GM12878 (cell line): Measurements from ENCODE around the gene MLPH. TPM values are rescaled to one million over a fixed set of nuclear protein-coding genes. Genes with fewer than 3 reads are reported as not detected.

Experiments
- ATAC-seq: fragments of 200-7000 bp; cut with Tn5 transposase; 3 replicates; pipeline ENCODE4 v1.9.1; 2020; ENCODE audit warnings: mild to moderate bottlenecking, moderate library complexity
- BruUV-seq: library from RNA; stranded (reverse); fragments of 400-500 nt; replicated peaks from 2 replicates; lab custom pipeline; 2021; lab: Mats Ljungman, UMichigan
- CTCF ChIA-PET: fragments of 300-600 bp; sonication (Branson Sonifier 250); formaldehyde crosslinking; extraction: SDS; loops from one replicate; lab custom pipeline; 2021; ENCODE audit warnings: inconsistent platforms; lab: Yijun Ruan, JAX
- POLR2A ChIA-PET: fragments of 350-600 bp; formaldehyde crosslinking; extraction: SDS; loops from one replicate; lab custom pipeline; 2021; ENCODE audit warnings: inconsistent platforms; lab: Charles Lee
- RAD21 ChIA-PET: fragments of 300-600 bp; sonication (Branson Sonifier 250); formaldehyde crosslinking; loops from one replicate; lab custom pipeline; 2023; ENCODE audit warnings: antibody characterized with exemption; ENCODE audit not compliant: unreplicated experiment; lab: Charles Lee
- SMC1A ChIA-PET: fragments of 300-600 bp; sonication (Branson Sonifier 250); formaldehyde crosslinking; loops from one replicate; lab custom pipeline; 2023; ENCODE audit not compliant: unreplicated experiment, uncharacterized antibody; lab: Charles Lee
- DNase-seq: peaks from one replicate; pipeline ENCODE4 v3.0.0-alpha.2; 2011; ENCODE audit warnings: low read depth, low spot score
- FAIRE-seq: peaks from 3 replicates; lab custom pipeline; 2011; peaks lifted over from hg19 to GRCh38; lab: Jason Lieb, UNC
- H2AFZ ChIP-seq: 2 replicates; pipeline ENCODE4 v1.6.0; 2011; ENCODE audit warnings: low read depth, low read length, control low read depth; ENCODE audit not compliant: control insufficient read depth
- H3K27ac ChIP-seq: 2 replicates; pipeline ENCODE4 v1.5.1; 2011; ENCODE audit warnings: control low read depth; ENCODE audit not compliant: control insufficient read depth, insufficient read depth
- H3K27me3 ChIP-seq, 2 experiments: replicated peaks in 1 of 2; 2 replicates each; pipeline versions ENCODE4 v1.6.0 to v1.6.1; 2011; ENCODE audit warnings: low read length in 1 of 2; ENCODE audit not compliant: control insufficient read depth in 2 of 2, insufficient read depth in 2 of 2
- H3K36me3 ChIP-seq, 2 experiments: 2 replicates each; pipeline ENCODE4 v1.5.1; 2011; ENCODE audit warnings: low read length in 1 of 2; ENCODE audit not compliant: control insufficient read depth in 2 of 2, insufficient read depth in 2 of 2
- H3K4me1 ChIP-seq: 2 replicates; pipeline ENCODE4 v1.6.1; 2011; ENCODE audit warnings: mild to moderate bottlenecking, low read length, moderate library complexity, mixed read lengths; ENCODE audit not compliant: control insufficient read depth, insufficient read depth
- H3K4me2 ChIP-seq: 2 replicates; pipeline ENCODE4 v1.6.0; 2011; ENCODE audit warnings: control low read depth; ENCODE audit not compliant: control insufficient read depth, insufficient read depth
- H3K4me3 ChIP-seq: fragments of 200-600 bp; sonication (generic); 2 replicates; pipeline ENCODE4 v1.5.1; 2016
- H3K79me2 ChIP-seq: 2 replicates; pipeline ENCODE4 v1.6.0; 2011; ENCODE audit warnings: low read length; ENCODE audit not compliant: control insufficient read depth, insufficient read depth
- H3K9ac ChIP-seq: 2 replicates; pipeline ENCODE4 v1.8.0; 2011; ENCODE audit warnings: low read length, control low read depth, mixed read lengths; ENCODE audit not compliant: control insufficient read depth, insufficient read depth
- H3K9me3 ChIP-seq: replicated peaks from 3 replicates; pipeline ENCODE4 v1.5.1; 2011; ENCODE audit warnings: mild to moderate bottlenecking, low read length; ENCODE audit not compliant: control insufficient read depth, insufficient read depth
- H4K20me1 ChIP-seq: 2 replicates; pipeline ENCODE4 v1.6.0; 2011; ENCODE audit not compliant: control insufficient read depth, insufficient read depth
- ATF7 ChIP-seq: fragments of 450-650 bp; IDR thresholded peaks from 2 replicates; pipeline ENCODE4 v1.6.1; 2016; ENCODE audit warnings: low read depth, mild to moderate bottlenecking
- BHLHE40 ChIP-seq, 2 experiments: fragments of 450-650 bp in 1 of 2; IDR thresholded peaks; 2 replicates each; pipeline ENCODE4 v1.6.1; 2011 to 2017; ENCODE audit warnings: low read depth in 2 of 2, borderline replicate concordance in 1 of 2, improper control_type of control experiment in 1 of 2, low read length in 1 of 2, mild to moderate bottlenecking in 1 of 2
- FOS ChIP-seq: IDR thresholded peaks from 3 replicates; pipeline ENCODE4 v1.6.1; 2011; ENCODE audit warnings: borderline replicate concordance; ENCODE audit not compliant: insufficient read length; ENCODE audit errors: extremely low read depth
- FOXK2 ChIP-seq: fragments of 450-650 bp; IDR thresholded peaks from 2 replicates; pipeline ENCODE4 v1.6.1; 2017; ENCODE audit warnings: mild to moderate bottlenecking, moderate library complexity
- HCFC1 ChIP-seq: fragments of 150-350 bp; IDR thresholded peaks from 2 replicates; pipeline ENCODE4 v1.6.1; 2014; ENCODE audit warnings: low read length
- PML ChIP-seq: IDR thresholded peaks from 2 replicates; pipeline ENCODE4 v1.6.1; 2012; ENCODE audit warnings: low read length, inconsistent platforms
- TCF12 ChIP-seq: IDR thresholded peaks from 2 replicates; pipeline ENCODE4 v1.6.1; 2011; ENCODE audit warnings: low read depth, mild to moderate bottlenecking, low read length
- ZBED1 ChIP-seq: IDR thresholded peaks from 2 replicates; pipeline ENCODE4 v1.6.1; 2016; ENCODE audit warnings: borderline replicate concordance
- ZSCAN29 ChIP-seq: fragments of 450-650 bp; IDR thresholded peaks from 2 replicates; pipeline ENCODE4 v1.6.1; 2017; ENCODE audit warnings: mild to moderate bottlenecking, moderate library complexity
- WGBS: methylation state at CpG from one replicate; pipeline ENCODE4 v1.1.6; 2016; ENCODE audit warnings: low lambda C conversion rate; ENCODE audit not compliant: insufficient replicate concordance, insufficient coverage; ENCODE audit errors: missing lambda C conversion rate; 5-methylcytosine and 5-hydroxymethylcytosine counted together
- in situ Hi-C: fragments of 300-500 bp; cut with MboI; formaldehyde crosslinking; loops from 9 replicates; pipeline ENCODE4 v1.14.3; 2018; ENCODE audit warnings: mixed read lengths
- intact Hi-C: fragments of 100-400 bp; cut with micrococcal nuclease; formaldehyde crosslinking; loops from one replicate; pipeline ENCODE4 v1.14.2; 2022; ENCODE audit not compliant: unreplicated experiment
- polyA plus RNA-seq, 11 experiments: library from polyadenylated mRNA; depleted of rRNA in 4 of 11; unstranded in 6 of 11; stranded (reverse) in 5 of 11; fragments of >200 nt; fragmentation: Nextera tagmentation in 4 of 11; fragmentation: Illumina TruSeq in 1 of 11; extraction: Ambion mirVana in 4 of 11; extraction: Trizol in 1 of 11; gene quantifications; 1 replicate in 1 of 11; 2 replicates in 10 of 11; pipeline versions ENCODE4 v1.2.1 to v1.2.3, GENCODE V29; 2011 to 2016; ENCODE audit warnings: inconsistent platforms in 2 of 11, missing spikeins in 2 of 11, low read depth in 1 of 11
- total RNA-seq, 4 experiments: library from RNA; depleted of rRNA in 3 of 4; stranded (reverse); fragments of >200 nt in 3 of 4; fragmentation: Illumina TruSeq in 1 of 4; extraction: Trizol in 1 of 4; gene quantifications; 2 replicates each; pipeline versions ENCODE4 v1.2.1 to v1.2.3, GENCODE V29; 2013 to 2021
- TF ChIP-seq, protein P1 (sequence below): fragments of 450-650 bp; IDR thresholded peaks from 2 replicates; pipeline ENCODE4 v1.6.1; 2016; ENCODE audit warnings: mild to moderate bottlenecking, moderate library complexity, borderline replicate concordance
- TF ChIP-seq, protein P2 (sequence below): fragments of 450-650 bp; IDR thresholded peaks from 2 replicates; pipeline ENCODE4 v1.6.1; 2017; ENCODE audit warnings: mild to moderate bottlenecking, low read depth, inconsistent platforms; ENCODE audit not compliant: poor library complexity, severe bottlenecking

Gene MLPH
- total and polyA plus RNA-seq, 10 of the 15 experiments (the other 5 are each of a cell fraction or from before 2014, with no cell fraction given), result 0.16 to 0.85 TPM; not detected in 8

GRCh38 chr2:237517163-237517562 is 30.1 kb downstream of the MLPH start:
- TF ChIP-seq FOS (no peak), HCFC1 (no peak), BHLHE40 (IDR thresholded peaks at IDR 0.05; ENCODE audit: borderline replicate concordance in 1 of 2, low read depth in 2 of 2, low read length in 1 of 2) (no peak), ZBED1 (no peak), FOXK2 (no peak), ZSCAN29 (no peak), TCF12 (no peak), PML (no peak)
- Histone ChIP-seq H4K20me1 (no peaks in the 10 kb centered on the region), H3K9me3 (no peaks in the 10 kb centered on the region), H2AFZ (no peak overlapping the region), H3K27me3 (no peaks in the 10 kb centered on the region), H3K4me2 (no peak overlapping the region), H3K4me1 (no peaks in the 10 kb centered on the region), H3K4me3 (no peak overlapping the region), H3K36me3 (no peaks in the 10 kb centered on the region), H3K27ac (no peak overlapping the region), H3K9ac (no peak overlapping the region), H3K79me2 (no peaks in the 10 kb centered on the region)
- CTCF ChIA-PET, result interaction anchor here (11.6 kb wide), 1 partner anchor 56 kb away, joined by 364 read pairs; no protein-coding TSS in a partner anchor
- WGBS, result 32% methylated on average over 4 of the region's 4 CpGs
- RAD21 ChIA-PET, result no interaction called here
- no TSS peak for BruUV-seq
- FAIRE-seq, result no peak
- intact Hi-C loops, result loop anchor here (10.0 kb wide), 1 partner anchor 228 kb away; no protein-coding TSS in a partner anchor
- in situ Hi-C loops, result no loop called here
- DNase-seq, result no peak
- SMC1A ChIA-PET, result interaction anchor here (10.5 kb wide), 1 partner anchor 56 kb away, joined by 190 read pairs; no protein-coding TSS in a partner anchor
- POLR2A ChIA-PET, result no interaction called here
- ATAC-seq, result no peak

GRCh38 chr2:237517990-237518389 is 30.9 kb downstream of the MLPH start:
- RAD21 ChIA-PET, result no interaction called here
- Histone ChIP-seq H3K9me3 (no peaks in the 10 kb centered on the region), H4K20me1 (no peaks in the 10 kb centered on the region), H3K4me1 (no peaks in the 10 kb centered on the region), H3K79me2 (no peaks in the 10 kb centered on the region), H3K36me3 (no peaks in the 10 kb centered on the region), H3K27me3 (no peaks in the 10 kb centered on the region), H3K4me2 (no peak overlapping the region), H3K9ac (no peak overlapping the region), H3K27ac (no peak overlapping the region), H3K4me3 (no peak overlapping the region)
- WGBS, result 21% methylated on average over 1 of the region's 1 CpG
- no peak for ATAC-seq
- in situ Hi-C loops (no loop called here), intact Hi-C loops (loop anchor here (10.0 kb wide), 1 partner anchor 227 kb away; no protein-coding TSS in a partner anchor)
- SMC1A ChIA-PET, result no interaction called here
- no TSS peak for BruUV-seq
- no peak for DNase-seq
- no peak for FAIRE-seq
- CTCF ChIA-PET, result no interaction called here
- TF ChIP-seq, protein P1, sequence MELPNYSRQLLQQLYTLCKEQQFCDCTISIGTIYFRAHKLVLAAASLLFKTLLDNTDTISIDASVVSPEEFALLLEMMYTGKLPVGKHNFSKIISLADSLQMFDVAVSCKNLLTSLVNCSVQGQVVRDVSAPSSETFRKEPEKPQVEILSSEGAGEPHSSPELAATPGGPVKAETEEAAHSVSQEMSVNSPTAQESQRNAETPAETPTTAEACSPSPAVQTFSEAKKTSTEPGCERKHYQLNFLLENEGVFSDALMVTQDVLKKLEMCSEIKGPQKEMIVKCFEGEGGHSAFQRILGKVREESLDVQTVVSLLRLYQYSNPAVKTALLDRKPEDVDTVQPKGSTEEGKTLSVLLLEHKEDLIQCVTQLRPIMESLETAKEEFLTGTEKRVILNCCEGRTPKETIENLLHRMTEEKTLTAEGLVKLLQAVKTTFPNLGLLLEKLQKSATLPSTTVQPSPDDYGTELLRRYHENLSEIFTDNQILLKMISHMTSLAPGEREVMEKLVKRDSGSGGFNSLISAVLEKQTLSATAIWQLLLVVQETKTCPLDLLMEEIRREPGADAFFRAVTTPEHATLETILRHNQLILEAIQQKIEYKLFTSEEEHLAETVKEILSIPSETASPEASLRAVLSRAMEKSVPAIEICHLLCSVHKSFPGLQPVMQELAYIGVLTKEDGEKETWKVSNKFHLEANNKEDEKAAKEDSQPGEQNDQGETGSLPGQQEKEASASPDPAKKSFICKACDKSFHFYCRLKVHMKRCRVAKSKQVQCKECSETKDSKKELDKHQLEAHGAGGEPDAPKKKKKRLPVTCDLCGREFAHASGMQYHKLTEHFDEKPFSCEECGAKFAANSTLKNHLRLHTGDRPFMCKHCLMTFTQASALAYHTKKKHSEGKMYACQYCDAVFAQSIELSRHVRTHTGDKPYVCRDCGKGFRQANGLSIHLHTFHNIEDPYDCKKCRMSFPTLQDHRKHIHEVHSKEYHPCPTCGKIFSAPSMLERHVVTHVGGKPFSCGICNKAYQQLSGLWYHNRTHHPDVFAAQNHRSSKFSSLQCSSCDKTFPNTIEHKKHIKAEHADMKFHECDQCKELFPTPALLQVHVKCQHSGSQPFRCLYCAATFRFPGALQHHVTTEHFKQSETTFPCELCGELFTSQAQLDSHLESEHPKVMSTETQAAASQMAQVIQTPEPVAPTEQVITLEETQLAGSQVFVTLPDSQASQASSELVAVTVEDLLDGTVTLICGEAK, result no peak
- TF ChIP-seq, protein P2, sequence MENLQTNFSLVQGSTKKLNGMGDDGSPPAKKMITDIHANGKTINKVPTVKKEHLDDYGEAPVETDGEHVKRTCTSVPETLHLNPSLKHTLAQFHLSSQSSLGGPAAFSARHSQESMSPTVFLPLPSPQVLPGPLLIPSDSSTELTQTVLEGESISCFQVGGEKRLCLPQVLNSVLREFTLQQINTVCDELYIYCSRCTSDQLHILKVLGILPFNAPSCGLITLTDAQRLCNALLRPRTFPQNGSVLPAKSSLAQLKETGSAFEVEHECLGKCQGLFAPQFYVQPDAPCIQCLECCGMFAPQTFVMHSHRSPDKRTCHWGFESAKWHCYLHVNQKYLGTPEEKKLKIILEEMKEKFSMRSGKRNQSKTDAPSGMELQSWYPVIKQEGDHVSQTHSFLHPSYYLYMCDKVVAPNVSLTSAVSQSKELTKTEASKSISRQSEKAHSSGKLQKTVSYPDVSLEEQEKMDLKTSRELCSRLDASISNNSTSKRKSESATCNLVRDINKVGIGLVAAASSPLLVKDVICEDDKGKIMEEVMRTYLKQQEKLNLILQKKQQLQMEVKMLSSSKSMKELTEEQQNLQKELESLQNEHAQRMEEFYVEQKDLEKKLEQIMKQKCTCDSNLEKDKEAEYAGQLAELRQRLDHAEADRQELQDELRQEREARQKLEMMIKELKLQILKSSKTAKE, result no peak
- no peak for TF ChIP-seq ATF7
- TF ChIP-seq, all 136 proteins: peak for 0
- H2AFZ ChIP-seq, result no peak overlapping the region
- POLR2A ChIA-PET, result no interaction called here
